Brain microvascular endothelial cell (primary cell): Measurements from ENCODE around the gene FAM53B.
A peak's percentile ranks its signal among the peaks of the same experiment; 100 is the strongest.

Experiments used
- DNase-seq: peaks from one replicate; pipeline ENCODE4 v3.0.0-alpha.2; 2020
- H3K27ac ChIP-seq: fragments of 250-450 bp; sonication (Bioruptor Pico); 2 replicates; pipeline ENCODE4 v1.5.1; 2020; ENCODE audit warnings: mild to moderate bottlenecking, moderate library complexity
- H3K27me3 ChIP-seq: fragments of 250-450 bp; sonication (Bioruptor Pico); replicated peaks from 2 replicates; pipeline ENCODE4 v1.5.1; 2020; ENCODE audit warnings: mild to moderate bottlenecking
- H3K36me3 ChIP-seq: fragments of 250-450 bp; sonication (Bioruptor Pico); replicated peaks from 2 replicates; pipeline ENCODE4 v1.5.1; 2020; ENCODE audit warnings: mild to moderate bottlenecking
- H3K4me3 ChIP-seq: 2 replicates; pipeline ENCODE4 v1.5.1; 2011; ENCODE audit warnings: low read depth, mild to moderate bottlenecking, control low read depth, low read length, moderate library complexity
- CTCF ChIP-seq: IDR thresholded peaks from 2 replicates; pipeline ENCODE4 v1.5.1; 2011; ENCODE audit warnings: low read depth, mild to moderate bottlenecking, moderate library complexity, low read length, control low read depth, inconsistent platforms; ENCODE audit errors: missing control alignments
- in situ Hi-C: cut with HindIII; loops from 2 replicates; pipeline ENCODE4 v1.10.0; 2017; ENCODE audit warnings: low sequenced_read_pairs, low pct_ligation_motif_present

Gene FAM53B

GRCh38 chr10:124722798-124723783 is 21.1 kb downstream of the FAM53B start:
- Histone ChIP-seq H3K36me3 (no peaks in the 10 kb centered on the region), H3K27me3 (no peaks in the 10 kb centered on the region), H3K4me3 (no peak overlapping the region), H3K27ac (no peak overlapping the region)
- in situ Hi-C loops, result no loop called here
- no peak for DNase-seq
- TF ChIP-seq CTCF, result no peak

- Histone ChIP-seq H3K36me3 (no peaks in the 10 kb centered on the region), H3K27ac (no peak overlapping the region), H3K27me3 (no peaks in the 10 kb centered on the region), H3K4me3 (no peak overlapping the region)
- no peak for DNase-seq
- in situ Hi-C loops, result no loop called here
- TF ChIP-seq CTCF, result no peak
Measured at GRCh38 chr10:124721330-124722045, 22.7 kb downstream of the FAM53B start.

GRCh38 chr10:124719213-124719851 is 24.8 kb downstream of the FAM53B start:
- Histone ChIP-seq H3K27me3 (no peaks in the 10 kb centered on the region), H3K36me3 (no peaks in the 10 kb centered on the region), H3K27ac (no peak overlapping the region), H3K4me3 (no peak overlapping the region)
- peak; percentile 73 for TF ChIP-seq CTCF
- in situ Hi-C loops, result no loop called here
- peak; percentile 54 for DNase-seq

GRCh38 chr10:124717911-124718741 is 26.1 kb downstream of the FAM53B start:
- in situ Hi-C loops, result no loop called here
- Histone ChIP-seq H3K4me3 (no peak overlapping the region), H3K27me3 (no peaks in the 10 kb centered on the region), H3K27ac (no peak overlapping the region), H3K36me3 (no peaks in the 10 kb centered on the region)
- TF ChIP-seq CTCF, result no peak
- DNase-seq, result no peak

- Histone ChIP-seq H3K27me3 (no peaks in the 10 kb centered on the region), H3K27ac (no peak overlapping the region), H3K4me3 (no peak overlapping the region), H3K36me3 (no peaks in the 10 kb centered on the region)
- no peak for TF ChIP-seq CTCF
- in situ Hi-C loops, result no loop called here
- DNase-seq, result no peak
Measured at GRCh38 chr10:124717041-124717757, 27.0 kb downstream of the FAM53B start.
